Urinary bladder (tissue), 4 donors: ENCODE results near the gene PDE6D. TPM values are rescaled to one million over a fixed set of nuclear protein-coding genes. Genes with fewer than 3 reads are reported as not detected.

Experiments
- DNase-seq: peaks from one replicate; pipeline ENCODE4 v3.0.0-alpha.2; 2015; ENCODE audit errors: extremely low spot score
- H3K27ac ChIP-seq: one replicate; pipeline ENCODE4 v1.5.1; 2013; ENCODE audit warnings: low read depth, mild to moderate bottlenecking, moderate library complexity
- H3K36me3 ChIP-seq: one replicate; pipeline ENCODE4 v1.6.1; 2013; ENCODE audit warnings: mild to moderate bottlenecking, moderate library complexity; ENCODE audit not compliant: insufficient read depth
- H3K4me1 ChIP-seq: one replicate; pipeline ENCODE4 v1.6.1; 2013; ENCODE audit warnings: mild to moderate bottlenecking, moderate library complexity; ENCODE audit not compliant: insufficient read depth
- H3K4me3 ChIP-seq: one replicate; pipeline ENCODE4 v1.5.1; 2013; ENCODE audit warnings: low read depth, low read length
- WGBS: extraction: QIAGEN DNeasy Blood & Tissue Kit; methylation state at CpG from one replicate; pipeline ENCODE4 v1.1.7; 2013; 5-methylcytosine and 5-hydroxymethylcytosine counted together
- polyA plus RNA-seq: library from polyadenylated mRNA; stranded (reverse); fragments of 200-250 nt; gene quantifications from one replicate; pipeline ENCODE4 v1.2.3, GENCODE V29; 2013
- small RNA-seq: library from RNA; depleted of rRNA; stranded (forward); fragments of <200 nt; gene quantifications from one replicate; pipeline ENCODE3, GENCODE V24; 2014
- total RNA-seq: library from RNA; depleted of rRNA; stranded (reverse); fragments of >200 nt; gene quantifications from one replicate; pipeline ENCODE4 v1.2.3, GENCODE V29; 2014
- donor health status: healthy with polysubstance abuse.
- donor health status: healthy.

PDE6D gene
- total and polyA plus RNA-seq, 2 donors, result 27.0 to 40.6 TPM

GRCh38 chr2:231682603-231683291 lies 98.3 kb downstream of the PDE6D start:
- Histone ChIP-seq H3K36me3 (no peaks in the 10 kb centered on the region), H3K4me1 (no peaks in the 10 kb centered on the region), H3K27ac (no peak overlapping the region), H3K4me3 (no peak overlapping the region)
- DNase-seq, result no peak
- 93% methylated on average over 11 of the region's 11 CpGs for WGBS

Small RNA genes lying within 50 kb of the gene (small RNA-seq; reads per million reads assigned to genes)
- gene AC073476.4, result not detected
- not detected for gene RF00015

Other genes with a start within 250 kb of the PDE6D start
- not detected for gene TEX44, start 188.4 kb downstream of the PDE6D start, total RNA-seq
- not detected for gene TEX44, start 188.4 kb downstream of the PDE6D start, polyA plus RNA-seq
- 778 TPM for gene PTMA, start 72.8 kb downstream of the PDE6D start, total RNA-seq
- gene PTMA, start 72.8 kb downstream of the PDE6D start, polyA plus RNA-seq, result 1,510 TPM
- gene COPS7B, start 5.2 kb upstream of the PDE6D start, total RNA-seq, result 32.1 TPM
- gene COPS7B, start 5.2 kb upstream of the PDE6D start, polyA plus RNA-seq, result 33.2 TPM
- 1.4 TPM for gene NPPC, start 145.1 kb upstream of the PDE6D start, total RNA-seq
- 0.37 TPM for gene NPPC, start 145.1 kb upstream of the PDE6D start, polyA plus RNA-seq
- 33.6 TPM for gene DIS3L2, start 180.4 kb upstream of the PDE6D start, total RNA-seq
- 15.0 TPM for gene DIS3L2, start 180.4 kb upstream of the PDE6D start, polyA plus RNA-seq